Left lung (tissue), 10 donors: ENCODE measurements around the gene ADSS1. TPM values are rescaled to one million over a fixed set of nuclear protein-coding genes. Genes with fewer than 3 reads are reported as not detected.

Experiments used
- ATAC-seq: fragments of 200-7000 bp; cut with Tn5 transposase; one replicate; pipeline ENCODE4 v1.9.1; 2020; ENCODE audit warnings: moderate library complexity
- DNase-seq, 4 donors: peaks; one replicate each; pipeline ENCODE4 v3.0.0-alpha.2; 2013 to 2020
- H3K27ac ChIP-seq, 2 donors: fragments of 200-600 bp; sonication (generic) in 1 of 2; one replicate each; pipeline versions ENCODE4 v1.5.0 to v1.8.0; 2020 to 2021
- H3K27me3 ChIP-seq, 2 donors: fragments of 200-600 bp; sonication (generic) in 1 of 2; one replicate each; pipeline versions ENCODE4 v1.5.0 to v1.8.0; 2020 to 2021
- H3K36me3 ChIP-seq, 2 donors: fragments of 200-600 bp; sonication (generic) in 1 of 2; one replicate each; pipeline versions ENCODE4 v1.5.0 to v1.8.0; 2020 to 2021
- H3K4me1 ChIP-seq, 2 donors: fragments of 200-600 bp; one replicate each; pipeline ENCODE4 v1.8.0; 2021
- H3K4me3 ChIP-seq, 2 donors: fragments of 200-600 bp; sonication (generic) in 1 of 2; one replicate each; pipeline versions ENCODE4 v1.5.0 to v1.8.0; 2020 to 2021; ENCODE audit warnings: mild to moderate bottlenecking in 1 of 2
- H3K9me3 ChIP-seq, 2 donors: fragments of 200-600 bp; sonication (generic) in 1 of 2; one replicate each; pipeline versions ENCODE4 v1.5.0 to v1.8.0; 2020 to 2021
- CTCF ChIP-seq, 2 donors: fragments of 200-600 bp; sonication (generic) in 1 of 2; IDR thresholded peaks; one replicate each; pipeline versions ENCODE4 v1.5.0 to v1.8.0; 2021; ENCODE audit warnings: antibody characterized with exemption in 2 of 2
- intact Hi-C, 2 donors: fragments of 100-400 bp; cut with DNase I; formaldehyde crosslinking; loops; one replicate each; pipeline versions ENCODE4 v1.11.2 to v1.14.2; 2022
- polyA plus RNA-seq, 6 donors: library from polyadenylated mRNA; unstranded; fragments of 120-200 nt; gene quantifications; one replicate each; pipeline ENCODE4 v1.2.1, GENCODE V29; 2013; ENCODE audit not compliant: insufficient read length in 6 of 6
- total RNA-seq, 2 donors: library from RNA; stranded (reverse); fragmentation: NEBNext Ultra II Directional; extraction: Animal tissue kit (Norgen Biotek cat#: 25700); gene quantifications; one replicate each; pipeline ENCODE4 v1.2.1, GENCODE V29; 2021
- donor health status: DM: no; HTN: yes; CAD: no.
- donor health status: DM: no; HTN: no; CAD: no.

ADSS1 gene
- total and polyA plus RNA-seq, 8 donors = 5.2 to 16.6 (median 11.2) TPM

GRCh38 chr14:104680056-104680805, 43.8 kb upstream of the ADSS1 start:
- DNase-seq = peak in 1 of 4 donors; percentile 81
- Histone ChIP-seq H3K27me3 (peaks cover 0 to 10% of the 10 kb centered on the region in 2 donors), H3K27ac (peak overlapping the region; percentile 81 to 83), H3K36me3 (no peaks in the 10 kb centered on the region), H3K4me1 (peaks cover 41 to 63% of the 10 kb centered on the region in 2 donors), H3K9me3 (no peaks in the 10 kb centered on the region), H3K4me3 (no peak overlapping the region)
- TF ChIP-seq CTCF (IDR thresholded peaks at IDR 0.05) = no peak
- ATAC-seq = peak; percentile 12
- intact Hi-C loops = no loop called here

GRCh38 chr14:104680806-104681688, 43.0 kb upstream of the ADSS1 start:
- intact Hi-C loops = no loop called here
- ATAC-seq (peak; percentile 52), DNase-seq (peak in 3 of 4 donors; percentile 52 to 85 (median 83))
- H3K27ac ChIP-seq = peak overlapping the region; percentile 81 to 83
- H3K36me3 ChIP-seq = no peaks in the 10 kb centered on the region
- peaks cover 41 to 63% of the 10 kb centered on the region in 2 donors for H3K4me1 ChIP-seq
- no peak for TF ChIP-seq CTCF (IDR thresholded peaks at IDR 0.05)
- H3K4me3 ChIP-seq = peak overlapping the region in 1 of 2 donors; percentile 16
- peaks cover 0 to 10% of the 10 kb centered on the region in 2 donors for H3K27me3 ChIP-seq
- no peaks in the 10 kb centered on the region for H3K9me3 ChIP-seq

- ATAC-seq (peak; percentile 53), DNase-seq (peak; percentile 86 to 95 (median 88))
- intact Hi-C loops = no loop called here
- Histone ChIP-seq H3K27ac (peak overlapping the region; percentile 81 to 83), H3K9me3 (no peaks in the 10 kb centered on the region), H3K4me3 (peak overlapping the region in 1 of 2 donors; percentile 16), H3K4me1 (peaks cover 41 to 64% of the 10 kb centered on the region in 2 donors), H3K36me3 (no peaks in the 10 kb centered on the region), H3K27me3 (peaks cover 0 to 7% of the 10 kb centered on the region in 2 donors)
- no peak for TF ChIP-seq CTCF (IDR thresholded peaks at IDR 0.05)
Measured at GRCh38 chr14:104681689-104682074, 42.3 kb upstream of the ADSS1 start.

- H3K27me3 ChIP-seq = peaks cover 0 to 3% of the 10 kb centered on the region in 2 donors
- no peaks in the 10 kb centered on the region for H3K36me3 ChIP-seq
- H3K4me3 ChIP-seq = peak overlapping the region in 1 of 2 donors; percentile 16
- intact Hi-C loops = no loop called here
- H3K4me1 ChIP-seq = peaks cover 40 to 64% of the 10 kb centered on the region in 2 donors
- H3K9me3 ChIP-seq = no peaks in the 10 kb centered on the region
- no peak for TF ChIP-seq CTCF (IDR thresholded peaks at IDR 0.05)
- peak overlapping the region; percentile 81 to 83 for H3K27ac ChIP-seq
- peak in 1 of 4 donors; percentile 70 for DNase-seq
- ATAC-seq = no peak
Measured at GRCh38 chr14:104682107-104682593, 41.9 kb upstream of the ADSS1 start.
